RWPE2 (cell line): ENCODE results near the gene HHATL.

Source experiments
- ATAC-seq: fragments of 200-7000 bp; cut with Tn5 transposase; 3 replicates; pipeline ENCODE4 v1.9.1; 2021; ENCODE audit warnings: low read depth
- DNase-seq: peaks from one replicate; pipeline ENCODE4 v3.0.0-alpha.2; 2020; ENCODE audit warnings: low spot score
- H3K27ac ChIP-seq: fragments of 450-650 bp; 2 replicates; pipeline ENCODE4 v1.5.1; 2017; ENCODE audit warnings: mild to moderate bottlenecking; ENCODE audit not compliant: poor library complexity, severe bottlenecking
- H3K27me3 ChIP-seq: fragments of 250-450 bp; sonication (Bioruptor Pico); 2 replicates; pipeline ENCODE4 v1.5.1; 2021; ENCODE audit warnings: mild to moderate bottlenecking, moderate library complexity; ENCODE audit not compliant: insufficient read depth, poor library complexity, severe bottlenecking
- H3K36me3 ChIP-seq: fragments of 250-450 bp; sonication (Bioruptor Pico); 2 replicates; pipeline ENCODE4 v1.5.1; 2020; ENCODE audit warnings: low read depth, mild to moderate bottlenecking, moderate library complexity
- H3K4me1 ChIP-seq: fragments of 250-450 bp; sonication (Bioruptor Pico); 2 replicates; pipeline ENCODE4 v1.5.1; 2021; ENCODE audit warnings: mild to moderate bottlenecking, moderate library complexity; ENCODE audit not compliant: insufficient read depth, poor library complexity, severe bottlenecking
- H3K4me3 ChIP-seq: fragments of 250-450 bp; sonication (Bioruptor Pico); 2 replicates; pipeline ENCODE4 v1.5.1; 2021; ENCODE audit warnings: mild to moderate bottlenecking, moderate library complexity; ENCODE audit not compliant: severe bottlenecking
- H3K9me3 ChIP-seq: fragments of 250-450 bp; sonication (Bioruptor Pico); 2 replicates; pipeline ENCODE4 v1.5.1; 2021; ENCODE audit warnings: mild to moderate bottlenecking, moderate library complexity; ENCODE audit not compliant: severe bottlenecking
- CTCF ChIP-seq: fragments of 450-650 bp; IDR thresholded peaks from one replicate; pipeline ENCODE4 v1.5.1; 2017; ENCODE audit warnings: mild to moderate bottlenecking, moderate library complexity; ENCODE audit not compliant: poor library complexity, severe bottlenecking

HHATL gene

GRCh38 chr3:42731476-42732195, 29.0 kb upstream of the HHATL start:
- Histone ChIP-seq H3K27ac (no peak overlapping the region), H3K4me3 (no peak overlapping the region), H3K9me3 (no peaks in the 10 kb centered on the region), H3K27me3 (no peaks in the 10 kb centered on the region), H3K36me3 (no peaks in the 10 kb centered on the region), H3K4me1 (no peaks in the 10 kb centered on the region)
- ATAC-seq (no peak), DNase-seq (no peak)
- no peak for TF ChIP-seq CTCF

- ATAC-seq (no peak), DNase-seq (no peak)
- TF ChIP-seq CTCF: no peak
- Histone ChIP-seq H3K27ac (no peak overlapping the region), H3K4me1 (no peaks in the 10 kb centered on the region), H3K36me3 (no peaks in the 10 kb centered on the region), H3K9me3 (no peaks in the 10 kb centered on the region), H3K4me3 (no peak overlapping the region), H3K27me3 (no peaks in the 10 kb centered on the region)
Observed at GRCh38 chr3:42730706-42731420, 28.3 kb upstream of the HHATL start.

- H3K4me1 ChIP-seq: no peaks in the 10 kb centered on the region
- no peak for ATAC-seq
- TF ChIP-seq CTCF: no peak
- no peak overlapping the region for H3K27ac ChIP-seq
- DNase-seq: no peak
- H3K4me3 ChIP-seq: no peak overlapping the region
- H3K36me3 ChIP-seq: no peaks in the 10 kb centered on the region
- H3K9me3 ChIP-seq: no peaks in the 10 kb centered on the region
- no peaks in the 10 kb centered on the region for H3K27me3 ChIP-seq
Observed at GRCh38 chr3:42730294-42730693, 27.7 kb upstream of the HHATL start.

- Histone ChIP-seq H3K36me3 (no peaks in the 10 kb centered on the region), H3K27me3 (no peaks in the 10 kb centered on the region), H3K4me1 (no peaks in the 10 kb centered on the region), H3K4me3 (no peak overlapping the region), H3K27ac (no peak overlapping the region), H3K9me3 (no peaks in the 10 kb centered on the region)
- DNase-seq (no peak), ATAC-seq (no peak)
- TF ChIP-seq CTCF: no peak
Observed at GRCh38 chr3:42729404-42730145, 27.0 kb upstream of the HHATL start.
